ENCODE measurements around the gene MRPL58. TPM values are rescaled to one million over a fixed set of nuclear protein-coding genes. Genes with fewer than 3 reads are reported as not detected.
A peak's percentile ranks its signal among the peaks of the same experiment; 100 is the strongest.

MRPL58 gene
- polyA plus RNA-seq, 4 donors = 22.4 to 73.0 (median 45.7) TPM

- no peak overlapping the region for H3K27ac ChIP-seq (ENCODE audit: low read depth in 1 of 3, low read length in 2 of 3)
- peaks cover 0 to 17% of the 10 kb centered on the region in 2 donors for H3K9me3 ChIP-seq (ENCODE audit: control insufficient read depth in 2 of 2, insufficient read depth in 1 of 2, low read depth in 1 of 2, low read length in 1 of 2)
- FAIRE-seq (no peak), DNase-seq (no peak)
- peaks cover 0 to 1% (median 0%) of the 10 kb centered on the region in 3 donors for H3K36me3 ChIP-seq (ENCODE audit: control insufficient read depth in 3 of 3, insufficient read depth in 2 of 3, low read depth in 1 of 3, low read length in 3 of 3)
- no peak overlapping the region for H3K4me3 ChIP-seq (ENCODE audit: low read depth in 1 of 3, low read length in 3 of 3)
- peaks cover 0 to 5% (median 0%) of the 10 kb centered on the region in 3 donors for H3K27me3 ChIP-seq (ENCODE audit: control insufficient read depth in 3 of 3, insufficient read depth in 3 of 3, low read length in 3 of 3)
- 77 to 91% (median 88%) methylated on average over 8 of the region's 8 CpGs for WGBS, 3 donors
- peaks cover 0 to 7% (median 0%) of the 10 kb centered on the region in 3 donors for H3K4me1 ChIP-seq (ENCODE audit: control insufficient read depth in 3 of 3, insufficient read depth in 2 of 3, low read depth in 1 of 3, low read length in 2 of 3)
Measured at GRCh38 chr17:75030161-75030560, 17.7 kb downstream of the MRPL58 start.

GRCh38 chr17:75031972-75032719 is 19.7 kb downstream of the MRPL58 start:
- Histone ChIP-seq H3K27me3 (ENCODE audit: control insufficient read depth in 3 of 3, insufficient read depth in 3 of 3, low read length in 3 of 3) (peaks cover 0 to 5% (median 0%) of the 10 kb centered on the region in 3 donors), H3K4me3 (ENCODE audit: low read depth in 1 of 3, low read length in 3 of 3) (no peak overlapping the region), H3K9me3 (ENCODE audit: control insufficient read depth in 2 of 2, insufficient read depth in 1 of 2, low read depth in 1 of 2, low read length in 1 of 2) (peaks cover 0 to 14% of the 10 kb centered on the region in 2 donors), H3K27ac (ENCODE audit: low read depth in 1 of 3, low read length in 2 of 3) (peak overlapping the region in 1 of 3 donors; percentile 19), H3K4me1 (ENCODE audit: control insufficient read depth in 3 of 3, insufficient read depth in 2 of 3, low read depth in 1 of 3, low read length in 2 of 3) (peaks cover 0 to 11% (median 0%) of the 10 kb centered on the region in 3 donors), H3K36me3 (ENCODE audit: control insufficient read depth in 3 of 3, insufficient read depth in 2 of 3, low read depth in 1 of 3, low read length in 3 of 3) (peaks cover 0 to 12% (median 0%) of the 10 kb centered on the region in 3 donors)
- DNase-seq = peak; percentile 60 to 71
- WGBS, 3 donors = 17 to 22% (median 18%) methylated on average over 10 of the region's 10 CpGs
- FAIRE-seq = no peak

- DNase-seq = no peak
- Histone ChIP-seq H3K36me3 (ENCODE audit: control insufficient read depth in 3 of 3, insufficient read depth in 2 of 3, low read depth in 1 of 3, low read length in 3 of 3) (peaks cover 0 to 14% (median 0%) of the 10 kb centered on the region in 3 donors), H3K27me3 (ENCODE audit: control insufficient read depth in 3 of 3, insufficient read depth in 3 of 3, low read length in 3 of 3) (peaks cover 0 to 3% (median 0%) of the 10 kb centered on the region in 3 donors), H3K27ac (ENCODE audit: low read depth in 1 of 3, low read length in 2 of 3) (no peak overlapping the region), H3K4me1 (ENCODE audit: control insufficient read depth in 3 of 3, insufficient read depth in 2 of 3, low read depth in 1 of 3, low read length in 2 of 3) (peaks cover 0 to 11% (median 0%) of the 10 kb centered on the region in 3 donors), H3K4me3 (ENCODE audit: low read depth in 1 of 3, low read length in 3 of 3) (peak overlapping the region in 1 of 3 donors; percentile 100), H3K9me3 (ENCODE audit: control insufficient read depth in 2 of 2, insufficient read depth in 1 of 2, low read depth in 1 of 2, low read length in 1 of 2) (peaks cover 0 to 14% of the 10 kb centered on the region in 2 donors)
- 7 to 10% (median 8%) methylated on average over 13 of the region's 13 CpGs for WGBS, 3 donors
- no peak for FAIRE-seq
Measured at GRCh38 chr17:75032720-75033280, 20.3 kb downstream of the MRPL58 start.

GRCh38 chr17:75033346-75034235 is 21.1 kb downstream of the MRPL58 start:
- H3K4me1 ChIP-seq (ENCODE audit: control insufficient read depth in 3 of 3, insufficient read depth in 2 of 3, low read depth in 1 of 3, low read length in 2 of 3) = peaks cover 0 to 11% (median 0%) of the 10 kb centered on the region in 3 donors
- H3K27me3 ChIP-seq (ENCODE audit: control insufficient read depth in 3 of 3, insufficient read depth in 3 of 3, low read length in 3 of 3) = peaks cover 0 to 3% (median 0%) of the 10 kb centered on the region in 3 donors
- peak overlapping the region in 2 of 3 donors; percentile 35 to 100 for H3K4me3 ChIP-seq (ENCODE audit: low read depth in 1 of 3, low read length in 3 of 3)
- H3K9me3 ChIP-seq (ENCODE audit: control insufficient read depth in 2 of 2, insufficient read depth in 1 of 2, low read depth in 1 of 2, low read length in 1 of 2) = peaks cover 0 to 14% of the 10 kb centered on the region in 2 donors
- peaks cover 0 to 22% (median 2%) of the 10 kb centered on the region in 3 donors for H3K36me3 ChIP-seq (ENCODE audit: control insufficient read depth in 3 of 3, insufficient read depth in 2 of 3, low read depth in 1 of 3, low read length in 3 of 3)
- H3K27ac ChIP-seq (ENCODE audit: low read depth in 1 of 3, low read length in 2 of 3) = peak overlapping the region in 2 of 3 donors; percentile 92 to 94
- DNase-seq (peak; percentile 83 to 96), FAIRE-seq (no peak)
- 0 to 1% (median 0%) methylated on average over 34 to 36 of the region's 36 CpGs for WGBS, 3 donors

- Histone ChIP-seq H3K36me3 (ENCODE audit: control insufficient read depth in 3 of 3, insufficient read depth in 2 of 3, low read depth in 1 of 3, low read length in 3 of 3) (peaks cover 2 to 26% (median 10%) of the 10 kb centered on the region in 3 donors), H3K27me3 (ENCODE audit: control insufficient read depth in 3 of 3, insufficient read depth in 3 of 3, low read length in 3 of 3) (peaks cover 0 to 3% (median 0%) of the 10 kb centered on the region in 3 donors), H3K4me1 (ENCODE audit: control insufficient read depth in 3 of 3, insufficient read depth in 2 of 3, low read depth in 1 of 3, low read length in 2 of 3) (peaks cover 0 to 11% (median 0%) of the 10 kb centered on the region in 3 donors), H3K27ac (ENCODE audit: low read depth in 1 of 3, low read length in 2 of 3) (peak overlapping the region; percentile 4 to 94 (median 92)), H3K4me3 (ENCODE audit: low read depth in 1 of 3, low read length in 3 of 3) (peak overlapping the region; percentile 33 to 100 (median 35)), H3K9me3 (ENCODE audit: control insufficient read depth in 2 of 2, insufficient read depth in 1 of 2, low read depth in 1 of 2, low read length in 1 of 2) (peaks cover 0 to 13% of the 10 kb centered on the region in 2 donors)
- WGBS, 3 donors = 1% methylated on average over 40 to 43 of the region's 43 CpGs
- FAIRE-seq (no peak), DNase-seq (peak; percentile 83 to 91)
Measured at GRCh38 chr17:75034236-75034908, 21.9 kb downstream of the MRPL58 start.

GRCh38 chr17:75036643-75037268 is 24.3 kb downstream of the MRPL58 start:
- H3K36me3 ChIP-seq (ENCODE audit: control insufficient read depth in 3 of 3, insufficient read depth in 2 of 3, low read depth in 1 of 3, low read length in 3 of 3) = peaks cover 13 to 48% (median 15%) of the 10 kb centered on the region in 3 donors
- no peaks in the 10 kb centered on the region for H3K9me3 ChIP-seq (ENCODE audit: control insufficient read depth in 2 of 2, insufficient read depth in 1 of 2, low read depth in 1 of 2, low read length in 1 of 2)
- H3K4me3 ChIP-seq (ENCODE audit: low read depth in 1 of 3, low read length in 3 of 3) = no peak overlapping the region
- FAIRE-seq (no peak), DNase-seq (peak in 1 of 2 donors; percentile 93)
- peak overlapping the region in 2 of 3 donors; percentile 27 to 92 for H3K27ac ChIP-seq (ENCODE audit: low read depth in 1 of 3, low read length in 2 of 3)
- peaks cover 0 to 3% (median 0%) of the 10 kb centered on the region in 3 donors for H3K27me3 ChIP-seq (ENCODE audit: control insufficient read depth in 3 of 3, insufficient read depth in 3 of 3, low read length in 3 of 3)
- peaks cover 0 to 11% (median 0%) of the 10 kb centered on the region in 3 donors for H3K4me1 ChIP-seq (ENCODE audit: control insufficient read depth in 3 of 3, insufficient read depth in 2 of 3, low read depth in 1 of 3, low read length in 2 of 3)
- WGBS, 3 donors = 20 to 55% (median 42%) methylated on average over 27 of the region's 27 CpGs

GRCh38 chr17:75039238-75039637 is 26.8 kb downstream of the MRPL58 start:
- FAIRE-seq (no peak), DNase-seq (no peak)
- H3K27ac ChIP-seq (ENCODE audit: low read depth in 1 of 3, low read length in 2 of 3) = no peak overlapping the region
- no peaks in the 10 kb centered on the region for H3K9me3 ChIP-seq (ENCODE audit: control insufficient read depth in 2 of 2, insufficient read depth in 1 of 2, low read depth in 1 of 2, low read length in 1 of 2)
- no peaks in the 10 kb centered on the region for H3K27me3 ChIP-seq (ENCODE audit: control insufficient read depth in 3 of 3, insufficient read depth in 3 of 3, low read length in 3 of 3)
- peaks cover 0 to 8% (median 0%) of the 10 kb centered on the region in 3 donors for H3K4me1 ChIP-seq (ENCODE audit: control insufficient read depth in 3 of 3, insufficient read depth in 2 of 3, low read depth in 1 of 3, low read length in 2 of 3)
- 87 to 96% (median 88%) methylated on average over 5 of the region's 5 CpGs for WGBS, 3 donors
- H3K36me3 ChIP-seq (ENCODE audit: control insufficient read depth in 3 of 3, insufficient read depth in 2 of 3, low read depth in 1 of 3, low read length in 3 of 3) = peaks cover 16 to 55% (median 19%) of the 10 kb centered on the region in 3 donors
- no peak overlapping the region for H3K4me3 ChIP-seq (ENCODE audit: low read depth in 1 of 3, low read length in 3 of 3)
